Cardiac septum (tissue), 1 donor: ENCODE measurements around the gene CPNE6. TPM values are rescaled to one million over a fixed set of nuclear protein-coding genes. Genes with fewer than 3 reads are reported as not detected.
A peak's percentile ranks its signal among the peaks of the same experiment; 100 is the strongest.
"Not testable (repeated sequence)": the region's sequence is repeated elsewhere in the genome, so short reads cannot be mapped to it uniquely, and the experiment has no call there.

Experiments used
- DNase-seq: peaks from one replicate; pipeline ENCODE4 v3.0.0-alpha.2; 2020; ENCODE audit warnings: low spot score
- intact Hi-C: fragments of 100-400 bp; cut with DNase I; formaldehyde crosslinking; loops from one replicate; pipeline ENCODE4 v1.14.0; 2022
- long read RNA-seq: library from polyadenylated mRNA; unstranded; transcript quantifications from one replicate; pipeline ENCODE4 v2.0.0, GENCODE V29; 2021
- total RNA-seq: library from RNA; stranded (reverse); fragmentation: NEBNext Ultra II Directional; extraction: Animal tissue kit (Norgen Biotek cat#: 25700); gene quantifications from one replicate; pipeline ENCODE4 v1.2.1, GENCODE V29; 2021
- donor health status: DM: no; HTN: no; CAD: no.

CPNE6 gene
- total RNA-seq, result 1.4 TPM
- long read RNA-seq, partial matches to known transcripts, result 3 of 3 reads
- long read RNA-seq, other reads (novel, unspliced or antisense), result 0 of 3 reads

- no peak for DNase-seq
- intact Hi-C loops, result no loop called here
Observed at GRCh38 chr14:24071144-24071697, at the start of gene CPNE6. TSS of gene CPNE6 (plus strand) at chr14:24071562. CDS start at chr14:24072937, 1,375 bp downstream.

- DNase-seq, intact Hi-C loops: not testable (repeated sequence)
Observed at GRCh38 chr14:24024939-24025418, 46.4 kb upstream of the CPNE6 start.

GRCh38 chr14:24029687-24030086 is 41.7 kb upstream of the CPNE6 start:
- DNase-seq, intact Hi-C loops: not testable (repeated sequence)

- intact Hi-C loops, DNase-seq: not testable (repeated sequence)
Observed at GRCh38 chr14:24031331-24031730, 40.0 kb upstream of the CPNE6 start.

GRCh38 chr14:24032727-24033418 is 38.5 kb upstream of the CPNE6 start:
- DNase-seq, result no peak
- intact Hi-C loops, result no loop called here

GRCh38 chr14:24035769-24036168 is 35.6 kb upstream of the CPNE6 start:
- intact Hi-C loops, result loop anchor here (1.0 kb wide), 1 partner anchor 21 kb away; no protein-coding TSS in a partner anchor
- DNase-seq, result not testable (repeated sequence)

- intact Hi-C loops, result loop anchor here (1.0 kb wide), 1 partner anchor 22 kb away; no protein-coding TSS in a partner anchor
- DNase-seq, result peak; percentile 88
Observed at GRCh38 chr14:24036169-24036962, 35.0 kb upstream of the CPNE6 start.

- intact Hi-C loops, result loop anchor here (1.0 kb wide), 1 partner anchor 23 kb away; no protein-coding TSS in a partner anchor
- DNase-seq, result not testable (repeated sequence)
Observed at GRCh38 chr14:24036963-24037657, 34.3 kb upstream of the CPNE6 start.

GRCh38 chr14:24037658-24038037 is 33.7 kb upstream of the CPNE6 start:
- no peak for DNase-seq
- intact Hi-C loops, result no loop called here

GRCh38 chr14:24038686-24039085 is 32.7 kb upstream of the CPNE6 start:
- intact Hi-C loops, result no loop called here

GRCh38 chr14:24040692-24041091 is 30.7 kb upstream of the CPNE6 start:
- DNase-seq, result no peak
- intact Hi-C loops, result no loop called here

More at GRCh38 chr14:24038686-24039085, 32.7 kb upstream of the CPNE6 start:
- no peak for DNase-seq

GRCh38 chr14:24042746-24043145 is 28.6 kb upstream of the CPNE6 start:
- no peak for DNase-seq
- intact Hi-C loops, result no loop called here

- intact Hi-C loops, DNase-seq: not testable (repeated sequence)
Observed at GRCh38 chr14:24049002-24049401, 22.4 kb upstream of the CPNE6 start.

GRCh38 chr14:24050753-24051152 is 20.6 kb upstream of the CPNE6 start:
- DNase-seq, intact Hi-C loops: not testable (repeated sequence)

- DNase-seq, result no peak
- intact Hi-C loops, result no loop called here
Observed at GRCh38 chr14:24051176-24051788, 20.1 kb upstream of the CPNE6 start.

GRCh38 chr14:24051789-24052655 is 19.3 kb upstream of the CPNE6 start, which contains the start of gene CARMIL3:
TSS of gene CARMIL3 (plus strand) at chr14:24052009. CDS start at chr14:24052154, 145 bp downstream.
- no peak for DNase-seq
- intact Hi-C loops, result no loop called here

- intact Hi-C loops, result no loop called here
- no peak for DNase-seq
Observed at GRCh38 chr14:24052656-24053547, 18.5 kb upstream of the CPNE6 start.
